Fibroblast of pulmonary artery (primary cell): Measurements from ENCODE around the gene OTUD7B.

ENCODE experiments used
- DNase-seq: peaks from one replicate; pipeline ENCODE4 v3.0.0-alpha.2; 2010; ENCODE audit warnings: low read depth
- H3K4me3 ChIP-seq: replicated peaks from 2 replicates; pipeline ENCODE4 v1.5.1; 2011; ENCODE audit warnings: low read depth, mild to moderate bottlenecking, control low read depth, low read length, moderate library complexity
- TF ChIP-seq, protein P1 (sequence below): IDR thresholded peaks from 2 replicates; pipeline ENCODE4 v1.5.1; 2011; ENCODE audit warnings: mild to moderate bottlenecking, control low read depth, low read length, inconsistent platforms; ENCODE audit errors: missing control alignments

Gene OTUD7B

GRCh38 chr1:149915429-149916192 is 94.9 kb downstream of the OTUD7B start:
- DNase-seq, result no peak
- H3K4me3 ChIP-seq, result no peak overlapping the region
- TF ChIP-seq, protein P1, sequence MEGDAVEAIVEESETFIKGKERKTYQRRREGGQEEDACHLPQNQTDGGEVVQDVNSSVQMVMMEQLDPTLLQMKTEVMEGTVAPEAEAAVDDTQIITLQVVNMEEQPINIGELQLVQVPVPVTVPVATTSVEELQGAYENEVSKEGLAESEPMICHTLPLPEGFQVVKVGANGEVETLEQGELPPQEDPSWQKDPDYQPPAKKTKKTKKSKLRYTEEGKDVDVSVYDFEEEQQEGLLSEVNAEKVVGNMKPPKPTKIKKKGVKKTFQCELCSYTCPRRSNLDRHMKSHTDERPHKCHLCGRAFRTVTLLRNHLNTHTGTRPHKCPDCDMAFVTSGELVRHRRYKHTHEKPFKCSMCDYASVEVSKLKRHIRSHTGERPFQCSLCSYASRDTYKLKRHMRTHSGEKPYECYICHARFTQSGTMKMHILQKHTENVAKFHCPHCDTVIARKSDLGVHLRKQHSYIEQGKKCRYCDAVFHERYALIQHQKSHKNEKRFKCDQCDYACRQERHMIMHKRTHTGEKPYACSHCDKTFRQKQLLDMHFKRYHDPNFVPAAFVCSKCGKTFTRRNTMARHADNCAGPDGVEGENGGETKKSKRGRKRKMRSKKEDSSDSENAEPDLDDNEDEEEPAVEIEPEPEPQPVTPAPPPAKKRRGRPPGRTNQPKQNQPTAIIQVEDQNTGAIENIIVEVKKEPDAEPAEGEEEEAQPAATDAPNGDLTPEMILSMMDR, result no peak

GRCh38 chr1:149914545-149914944 is 96.0 kb downstream of the OTUD7B start:
- H3K4me3 ChIP-seq, result no peak overlapping the region
- TF ChIP-seq, protein P1, result no peak
- no peak for DNase-seq

GRCh38 chr1:149906570-149907075 is 103.9 kb downstream of the OTUD7B start:
- H3K4me3 ChIP-seq, result no peak overlapping the region
- TF ChIP-seq, protein P1, result no peak
- DNase-seq, result no peak

DNA sequence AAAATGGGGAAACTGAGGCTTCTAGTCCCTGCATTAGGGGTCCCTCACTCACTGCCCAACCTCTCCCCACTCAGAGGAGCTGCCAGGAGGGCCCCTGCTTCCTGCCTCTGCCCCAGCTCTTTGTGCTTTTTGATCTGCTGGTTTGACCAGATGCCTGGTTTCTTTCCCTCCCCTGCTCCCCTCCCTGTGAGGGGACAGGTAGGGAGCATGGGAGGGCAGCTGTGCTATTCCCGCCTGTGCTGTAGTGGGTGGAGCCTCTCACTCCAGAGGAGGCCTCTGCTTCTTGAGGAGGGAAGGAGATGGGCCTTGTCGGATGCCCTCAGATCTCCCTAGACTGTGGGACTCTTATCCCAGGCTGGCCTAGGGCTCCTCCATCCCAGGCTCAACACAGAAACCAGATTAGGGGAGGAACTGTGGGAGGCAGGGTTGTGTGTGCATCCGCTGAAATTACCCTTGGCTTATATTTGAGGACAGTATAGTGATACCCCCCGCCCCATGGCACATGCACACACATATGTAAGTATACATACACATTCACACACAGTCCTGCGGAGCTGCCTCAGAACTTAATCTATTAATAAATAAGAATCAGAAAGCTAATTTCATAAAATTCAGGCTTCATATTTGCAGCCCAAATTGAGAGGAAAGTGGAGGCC is 106.6 kb downstream of the OTUD7B start:
- no peak overlapping the region for H3K4me3 ChIP-seq
- no peak for DNase-seq
- TF ChIP-seq, protein P1, result no peak

DNA sequence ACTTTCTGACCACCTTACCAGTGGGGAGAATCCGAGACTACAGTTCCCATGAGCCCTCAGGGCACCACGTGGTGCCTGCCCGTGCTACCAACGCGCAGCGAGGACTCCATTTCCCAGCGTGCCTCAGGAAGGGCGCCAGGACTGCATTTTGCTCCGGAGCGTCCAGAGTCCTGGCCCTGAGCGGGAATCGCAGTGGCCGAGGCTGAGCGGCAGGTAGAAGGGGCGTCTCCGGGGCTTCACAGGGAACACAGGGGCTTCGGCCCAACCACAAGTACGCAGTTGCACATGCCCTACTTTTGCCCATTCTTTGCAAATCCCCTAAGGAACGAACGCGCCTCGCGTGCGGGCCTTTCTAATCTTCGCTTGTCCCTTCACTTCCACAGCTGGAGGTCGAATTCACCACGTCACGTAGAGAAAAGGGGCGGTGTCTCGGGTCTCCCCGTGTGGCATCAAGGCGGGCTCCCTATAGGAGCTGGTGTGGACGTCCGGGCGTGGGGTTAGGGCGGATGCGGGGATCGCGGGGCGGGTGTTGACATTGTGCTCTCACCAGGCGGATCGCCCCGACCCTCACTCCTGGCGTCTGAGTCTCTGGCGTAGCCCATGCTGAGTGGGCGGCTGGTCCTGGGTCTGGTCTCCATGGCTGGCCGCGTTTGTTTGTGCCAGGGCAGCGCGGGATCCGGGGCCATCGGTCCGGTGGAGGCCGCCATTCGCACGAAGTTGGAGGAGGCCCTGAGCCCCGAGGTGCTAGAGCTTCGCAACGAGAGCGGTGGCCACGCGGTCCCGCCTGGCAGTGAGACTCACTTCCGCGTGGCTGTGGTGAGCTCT is 110.9 kb downstream of the OTUD7B start, which contains the start of gene BOLA1:
BOLA1 (plus strand) TSS at position 109 of the 825 bp plus-strand sequence; CDS start at position 601, 492 bp downstream.
- DNase-seq, result peak; percentile 90
- TF ChIP-seq, protein P1, result no peak
- H3K4me3 ChIP-seq, result peak within 1 kb of the TSS; percentile 66

GRCh38 chr1:149896575-149896974 is 114.0 kb downstream of the OTUD7B start:
- DNase-seq, result no peak
- TF ChIP-seq, protein P1, result no peak
- no peak overlapping the region for H3K4me3 ChIP-seq
